Measurements from ENCODE around the gene TMEM120B. TPM values are rescaled to one million over a fixed set of nuclear protein-coding genes. Genes with fewer than 3 reads are reported as not detected.
A peak's percentile ranks its signal among the peaks of the same experiment; 100 is the strongest.

The TMEM120B gene
- total RNA-seq, 1 donor: 8.3 TPM

DNA sequence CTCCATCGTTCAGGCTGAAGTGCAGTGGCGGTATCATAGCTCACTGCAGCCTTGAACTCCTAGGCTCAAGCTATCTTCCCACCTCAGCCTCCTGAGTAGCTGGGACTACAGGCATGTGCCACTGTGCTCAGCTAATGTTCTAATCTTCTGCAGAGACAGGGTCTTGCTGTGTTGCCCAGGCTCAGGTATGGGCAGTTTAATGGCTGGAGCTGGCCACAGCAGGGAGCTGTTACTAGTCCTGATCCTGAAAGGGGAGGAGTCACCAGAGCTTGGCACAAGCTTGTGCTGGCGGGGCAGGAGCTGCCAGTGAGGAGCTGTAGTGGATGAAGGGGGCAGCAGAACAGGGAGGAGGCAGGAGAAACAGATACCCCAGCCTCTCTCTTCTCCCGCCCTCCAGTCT is 10.6 kb downstream of the TMEM120B start:
- H3K79me2 ChIP-seq (ENCODE audit: insufficient read depth, low read length): peaks cover 31% of the 10 kb centered on the region
- no peak overlapping the region for H3K4me3 ChIP-seq (ENCODE audit: insufficient read depth, low read length)
- no peaks in the 10 kb centered on the region for H3K27me3 ChIP-seq (ENCODE audit: insufficient read depth, low read length)
- no peak overlapping the region for H3K27ac ChIP-seq (ENCODE audit: low read depth, low read length)
- H3K4me1 ChIP-seq (ENCODE audit: insufficient read depth, low read length): peaks cover 15% of the 10 kb centered on the region
- peak; percentile 64 for DNase-seq (ENCODE audit: insufficient read length, low spot score, missing footprints)
- no peaks in the 10 kb centered on the region for H3K9me3 ChIP-seq (ENCODE audit: low read depth, low read length)
- peaks cover 15% of the 10 kb centered on the region for H4K20me1 ChIP-seq (ENCODE audit: insufficient read depth, low read length)
- no peak overlapping the region for H2AFZ ChIP-seq (ENCODE audit: low read length)
- TF ChIP-seq, protein P1, sequence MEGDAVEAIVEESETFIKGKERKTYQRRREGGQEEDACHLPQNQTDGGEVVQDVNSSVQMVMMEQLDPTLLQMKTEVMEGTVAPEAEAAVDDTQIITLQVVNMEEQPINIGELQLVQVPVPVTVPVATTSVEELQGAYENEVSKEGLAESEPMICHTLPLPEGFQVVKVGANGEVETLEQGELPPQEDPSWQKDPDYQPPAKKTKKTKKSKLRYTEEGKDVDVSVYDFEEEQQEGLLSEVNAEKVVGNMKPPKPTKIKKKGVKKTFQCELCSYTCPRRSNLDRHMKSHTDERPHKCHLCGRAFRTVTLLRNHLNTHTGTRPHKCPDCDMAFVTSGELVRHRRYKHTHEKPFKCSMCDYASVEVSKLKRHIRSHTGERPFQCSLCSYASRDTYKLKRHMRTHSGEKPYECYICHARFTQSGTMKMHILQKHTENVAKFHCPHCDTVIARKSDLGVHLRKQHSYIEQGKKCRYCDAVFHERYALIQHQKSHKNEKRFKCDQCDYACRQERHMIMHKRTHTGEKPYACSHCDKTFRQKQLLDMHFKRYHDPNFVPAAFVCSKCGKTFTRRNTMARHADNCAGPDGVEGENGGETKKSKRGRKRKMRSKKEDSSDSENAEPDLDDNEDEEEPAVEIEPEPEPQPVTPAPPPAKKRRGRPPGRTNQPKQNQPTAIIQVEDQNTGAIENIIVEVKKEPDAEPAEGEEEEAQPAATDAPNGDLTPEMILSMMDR (IDR thresholded peaks at IDR 0.05; ENCODE audit: extremely low read depth, low read depth, low read length): no peak
- H3K36me3 ChIP-seq (ENCODE audit: insufficient read depth, low read length): no peaks in the 10 kb centered on the region
- H3K4me2 ChIP-seq (ENCODE audit: insufficient read depth, low read length): no peak overlapping the region

DNA sequence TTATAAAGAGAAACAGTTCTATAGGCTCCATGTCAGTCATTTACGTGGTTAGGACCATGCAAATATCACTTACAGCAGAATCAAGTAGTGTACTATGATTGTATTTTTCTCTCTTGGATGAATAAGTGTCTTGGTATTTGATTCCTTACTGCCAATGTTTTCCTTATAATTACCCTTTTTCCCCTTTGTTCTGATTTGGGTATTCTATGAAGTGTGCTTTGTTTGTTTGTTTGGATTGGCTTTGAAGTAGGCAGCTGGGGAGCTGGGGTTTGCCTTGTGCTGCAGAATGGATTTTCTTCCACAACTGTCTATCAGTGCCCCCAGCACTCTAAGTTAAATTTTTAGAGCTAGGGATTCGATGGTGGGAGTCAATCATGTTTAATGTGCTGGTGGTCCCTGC is 12.4 kb downstream of the TMEM120B start:
- peaks cover 9% of the 10 kb centered on the region for H3K4me1 ChIP-seq (ENCODE audit: insufficient read depth, low read length)
- no peaks in the 10 kb centered on the region for H3K36me3 ChIP-seq (ENCODE audit: insufficient read depth, low read length)
- H2AFZ ChIP-seq (ENCODE audit: low read length): no peak overlapping the region
- H3K4me2 ChIP-seq (ENCODE audit: insufficient read depth, low read length): no peak overlapping the region
- no peak overlapping the region for H3K4me3 ChIP-seq (ENCODE audit: insufficient read depth, low read length)
- no peaks in the 10 kb centered on the region for H3K27me3 ChIP-seq (ENCODE audit: insufficient read depth, low read length)
- TF ChIP-seq, protein P1 (IDR thresholded peaks at IDR 0.05; ENCODE audit: extremely low read depth, low read depth, low read length): no peak
- H3K79me2 ChIP-seq (ENCODE audit: insufficient read depth, low read length): peaks cover 19% of the 10 kb centered on the region
- H3K9me3 ChIP-seq (ENCODE audit: low read depth, low read length): no peaks in the 10 kb centered on the region
- DNase-seq (ENCODE audit: insufficient read length, low spot score, missing footprints): no peak
- peaks cover 8% of the 10 kb centered on the region for H4K20me1 ChIP-seq (ENCODE audit: insufficient read depth, low read length)
- no peak overlapping the region for H3K27ac ChIP-seq (ENCODE audit: low read depth, low read length)

DNA sequence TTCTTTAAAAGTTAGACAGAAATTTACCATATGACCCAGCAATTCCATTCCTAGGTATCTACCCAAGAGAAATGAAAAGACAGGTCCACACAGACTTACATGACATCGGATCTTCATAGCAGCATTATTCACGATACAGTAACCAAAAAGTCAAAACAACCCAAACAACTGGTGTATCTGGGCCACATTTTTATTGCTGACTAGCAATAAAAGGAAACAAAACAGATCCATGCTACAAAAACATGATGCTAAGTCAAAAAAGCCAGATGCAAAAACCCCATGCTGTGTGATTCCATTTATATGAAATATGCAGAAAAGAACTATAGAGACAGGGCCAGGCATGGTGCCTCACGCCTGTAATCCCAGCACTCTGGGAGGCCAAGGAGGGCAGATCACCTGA is 12.9 kb downstream of the TMEM120B start:
- H3K4me2 ChIP-seq (ENCODE audit: insufficient read depth, low read length): no peak overlapping the region
- no peaks in the 10 kb centered on the region for H3K36me3 ChIP-seq (ENCODE audit: insufficient read depth, low read length)
- no peak overlapping the region for H3K27ac ChIP-seq (ENCODE audit: low read depth, low read length)
- no peak overlapping the region for H3K4me3 ChIP-seq (ENCODE audit: insufficient read depth, low read length)
- peaks cover 8% of the 10 kb centered on the region for H4K20me1 ChIP-seq (ENCODE audit: insufficient read depth, low read length)
- no peak for DNase-seq (ENCODE audit: insufficient read length, low spot score, missing footprints)
- H3K4me1 ChIP-seq (ENCODE audit: insufficient read depth, low read length): peaks cover 4% of the 10 kb centered on the region
- H3K9me3 ChIP-seq (ENCODE audit: low read depth, low read length): no peaks in the 10 kb centered on the region
- H3K79me2 ChIP-seq (ENCODE audit: insufficient read depth, low read length): peaks cover 18% of the 10 kb centered on the region
- no peak overlapping the region for H2AFZ ChIP-seq (ENCODE audit: low read length)
- TF ChIP-seq, protein P1 (IDR thresholded peaks at IDR 0.05; ENCODE audit: extremely low read depth, low read depth, low read length): no peak
- no peaks in the 10 kb centered on the region for H3K27me3 ChIP-seq (ENCODE audit: insufficient read depth, low read length)

DNA sequence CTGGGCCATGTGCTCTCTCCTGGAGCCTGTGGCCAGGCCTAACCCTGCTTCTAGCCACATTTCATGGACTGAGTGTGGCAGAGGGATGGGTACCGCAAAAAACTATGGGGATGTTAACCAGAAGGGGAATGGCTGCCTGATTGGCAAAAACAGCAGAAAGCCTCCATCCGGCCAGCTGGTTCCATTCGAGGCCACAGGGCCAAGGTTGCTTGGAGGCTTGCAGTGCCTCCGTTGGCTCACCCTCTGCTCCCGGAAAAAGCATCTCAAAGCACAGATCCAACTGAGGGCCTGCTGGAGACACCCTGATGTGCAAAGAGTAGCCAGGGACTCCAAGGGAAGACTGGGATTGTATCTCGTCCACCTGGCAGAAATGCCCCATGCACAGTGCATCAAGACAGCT is 16.5 kb downstream of the TMEM120B start:
- Histone ChIP-seq H3K4me3 (ENCODE audit: insufficient read depth, low read length) (no peak overlapping the region), H2AFZ (ENCODE audit: low read length) (no peak overlapping the region), H3K36me3 (ENCODE audit: insufficient read depth, low read length) (no peaks in the 10 kb centered on the region), H3K4me1 (ENCODE audit: insufficient read depth, low read length) (no peaks in the 10 kb centered on the region), H3K27ac (ENCODE audit: low read depth, low read length) (no peak overlapping the region), H3K9me3 (ENCODE audit: low read depth, low read length) (no peaks in the 10 kb centered on the region), H3K4me2 (ENCODE audit: insufficient read depth, low read length) (no peak overlapping the region), H3K79me2 (ENCODE audit: insufficient read depth, low read length) (peaks cover 5% of the 10 kb centered on the region), H4K20me1 (ENCODE audit: insufficient read depth, low read length) (peaks cover 2% of the 10 kb centered on the region), H3K27me3 (ENCODE audit: insufficient read depth, low read length) (no peaks in the 10 kb centered on the region)
- TF ChIP-seq, protein P1 (IDR thresholded peaks at IDR 0.05; ENCODE audit: extremely low read depth, low read depth, low read length): no peak
- no peak for DNase-seq (ENCODE audit: insufficient read length, low spot score, missing footprints)

Data from osteoblast (primary cell).